ENCODE measurements around the gene DMXL2.
"Not testable (repeated sequence)": the region's sequence is repeated elsewhere in the genome, so short reads cannot be mapped to it uniquely, and the experiment has no call there.

Gene DMXL2

GRCh38 chr15:51568939-51569784 is 53.4 kb downstream of the DMXL2 start:
- not testable (repeated sequence) for DNase-seq

- no peak for DNase-seq
Measured at GRCh38 chr15:51561271-51561670, 61.3 kb downstream of the DMXL2 start.

GRCh38 chr15:51558876-51559275 is 63.7 kb downstream of the DMXL2 start:
- DNase-seq, result no peak

- DNase-seq, result no peak
Measured at GRCh38 chr15:51558411-51558810, 64.2 kb downstream of the DMXL2 start.

GRCh38 chr15:51550841-51551240 is 71.7 kb downstream of the DMXL2 start:
- no peak for DNase-seq

GRCh38 chr15:51547656-51548055 is 74.9 kb downstream of the DMXL2 start:
- DNase-seq, result no peak

- no peak for DNase-seq
Measured at GRCh38 chr15:51536965-51537574, 85.5 kb downstream of the DMXL2 start.

GRCh38 chr15:51533672-51534398 is 88.7 kb downstream of the DMXL2 start:
- no peak for DNase-seq

GRCh38 chr15:51526955-51527354 is 95.6 kb downstream of the DMXL2 start:
- no peak for DNase-seq

GRCh38 chr15:51524376-51524775 is 98.2 kb downstream of the DMXL2 start:
- no peak for DNase-seq

GRCh38 chr15:51516291-51516690 is 106.3 kb downstream of the DMXL2 start:
- DNase-seq, result no peak

GRCh38 chr15:51505251-51505650 is 117.3 kb downstream of the DMXL2 start:
- DNase-seq, result no peak

GRCh38 chr15:51503003-51503402 is 119.6 kb downstream of the DMXL2 start:
- no peak for DNase-seq

GRCh38 chr15:51499379-51499976 is 123.1 kb downstream of the DMXL2 start:
- no peak for DNase-seq

- no peak for DNase-seq
Measured at GRCh38 chr15:51497806-51498205, 124.8 kb downstream of the DMXL2 start.

- no peak for DNase-seq
Measured at GRCh38 chr15:51496246-51496645, 126.3 kb downstream of the DMXL2 start.

GRCh38 chr15:51494411-51495314 is 127.9 kb downstream of the DMXL2 start:
- no peak for DNase-seq

GRCh38 chr15:51493892-51494291 is 128.7 kb downstream of the DMXL2 start:
- DNase-seq, result no peak

GRCh38 chr15:51492528-51492927 is 130.0 kb downstream of the DMXL2 start:
- no peak for DNase-seq

GRCh38 chr15:51491941-51492340 is 130.6 kb downstream of the DMXL2 start:
- no peak for DNase-seq

- DNase-seq, result no peak
Measured at GRCh38 chr15:51484781-51485180, 137.8 kb downstream of the DMXL2 start.

- DNase-seq, result no peak
Measured at GRCh38 chr15:51483985-51484384, 138.6 kb downstream of the DMXL2 start.

Measured in stimulated activated CD4-positive, alpha-beta T cell treated with anti-CD3 and anti-CD28 coated beads, Interleukin-1b, Interleukin-23, amount 100 ng/mL, for 48 hours (primary cell).